Measurements from ENCODE around the gene FERMT1. TPM values are rescaled to one million over a fixed set of nuclear protein-coding genes. Genes with fewer than 3 reads are reported as not detected.

Gene FERMT1
- polyA plus RNA-seq, 1 experiment, result 2.8 TPM

DNA sequence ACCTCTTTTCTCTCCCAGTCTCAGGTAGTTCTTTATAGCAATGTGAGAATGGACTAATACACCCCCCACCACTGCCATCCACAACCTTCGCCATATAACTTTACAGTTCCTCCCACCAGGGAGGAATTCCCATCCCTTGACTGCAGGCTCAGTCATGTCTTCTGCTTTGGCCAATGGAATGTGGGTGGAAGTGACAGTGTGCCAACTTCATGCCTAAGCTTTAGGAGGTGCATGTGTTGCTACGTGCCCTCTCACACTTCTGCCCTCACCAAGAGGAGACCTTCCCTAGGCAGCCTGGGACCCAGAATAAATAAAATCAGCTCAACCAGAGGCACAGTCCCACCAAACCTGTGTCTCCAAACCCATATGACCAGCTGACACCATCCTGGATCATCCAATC lies 36.0 kb downstream of the FERMT1 start:
- ChIA-PET POLR2A (no interaction called here), CTCF (no interaction called here)
- no peak for TF ChIP-seq CTCF (IDR thresholded peaks at IDR 0.05; ENCODE audit: low read depth, low read length)

GRCh38 chr20:6083926-6084325 lies 38.9 kb downstream of the FERMT1 start:
- Histone ChIP-seq H3K27ac (ENCODE audit: low read depth, low read length) (no peak overlapping the region), H3K27me3 (ENCODE audit: control insufficient read depth, insufficient read depth, low read length) (peaks cover 2% of the 10 kb centered on the region), H3K9me3 (ENCODE audit: control insufficient read depth, insufficient read depth, low read length) (no peaks in the 10 kb centered on the region), H3K4me3 (ENCODE audit: low read depth, low read length) (no peak overlapping the region)
- TF ChIP-seq CTCF (IDR thresholded peaks at IDR 0.05; ENCODE audit: low read depth, low read length), result no peak
- ChIA-PET POLR2A (no interaction called here), CTCF (interaction anchor here (1.3 to 1.4 kb wide), 2 partner anchors 9 to 10 kb away, joined by 6 to 8 read pairs; no protein-coding TSS in a partner anchor)
- no peak for DNase-seq (ENCODE audit: low read depth, low spot score)

More for the DNA sequence above, 36.0 kb downstream of the FERMT1 start:
- no peak for DNase-seq (ENCODE audit: low read depth, low spot score)
- H3K4me3 ChIP-seq (ENCODE audit: low read depth, low read length), result no peak overlapping the region
- no peaks in the 10 kb centered on the region for H3K9me3 ChIP-seq (ENCODE audit: control insufficient read depth, insufficient read depth, low read length)
- H3K27ac ChIP-seq (ENCODE audit: low read depth, low read length), result no peak overlapping the region
- H3K27me3 ChIP-seq (ENCODE audit: control insufficient read depth, insufficient read depth, low read length), result no peaks in the 10 kb centered on the region

DNA sequence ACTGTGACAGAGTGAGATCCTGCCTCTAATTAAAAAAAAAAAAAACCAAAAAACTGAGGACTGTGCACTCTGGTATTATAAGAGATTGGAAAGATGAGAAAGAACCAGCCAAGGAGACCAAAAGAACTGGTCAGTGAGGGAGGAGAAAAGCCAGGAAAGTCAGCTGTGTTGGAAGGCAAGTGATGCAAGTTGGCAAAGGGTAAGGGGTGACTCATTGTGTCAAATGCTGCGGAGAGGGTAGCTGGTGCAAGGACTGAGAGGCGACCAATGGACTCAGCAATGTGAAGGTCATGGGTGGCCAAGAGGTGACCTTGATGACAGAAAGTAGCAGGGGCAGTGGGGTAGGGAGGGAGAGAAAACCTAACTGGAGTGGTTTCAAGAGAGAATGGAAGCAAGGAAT lies 41.6 kb downstream of the FERMT1 start:
- no peaks in the 10 kb centered on the region for H3K9me3 ChIP-seq (ENCODE audit: control insufficient read depth, insufficient read depth, low read length)
- peaks cover 2% of the 10 kb centered on the region for H3K27me3 ChIP-seq (ENCODE audit: control insufficient read depth, insufficient read depth, low read length)
- TF ChIP-seq CTCF (IDR thresholded peaks at IDR 0.05; ENCODE audit: low read depth, low read length), result no peak
- H3K27ac ChIP-seq (ENCODE audit: low read depth, low read length), result no peak overlapping the region
- DNase-seq (ENCODE audit: low read depth, low spot score), result no peak
- CTCF ChIA-PET, result no interaction called here
- POLR2A ChIA-PET, result no interaction called here
- no peak overlapping the region for H3K4me3 ChIP-seq (ENCODE audit: low read depth, low read length)

DNA sequence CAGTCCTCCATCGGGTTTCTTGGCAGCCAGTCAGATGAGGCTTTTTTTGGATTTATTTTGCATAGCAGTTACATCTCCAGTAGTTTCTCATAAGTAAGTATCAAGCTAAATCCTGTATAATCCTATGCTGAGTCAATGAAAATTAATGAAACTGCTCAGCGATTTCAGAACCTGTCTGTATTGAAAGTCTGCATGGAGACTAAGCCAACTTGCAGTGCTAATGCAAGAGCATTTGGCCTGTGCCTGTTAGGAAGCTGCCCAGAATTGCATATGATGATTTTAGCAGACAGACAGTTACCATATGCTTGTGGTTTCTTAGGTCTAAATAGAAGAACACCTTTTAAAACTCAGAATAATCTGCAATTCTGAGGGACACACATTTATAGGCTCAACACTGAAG lies 43.8 kb downstream of the FERMT1 start:
- peaks cover 5% of the 10 kb centered on the region for H3K27me3 ChIP-seq (ENCODE audit: control insufficient read depth, insufficient read depth, low read length)
- H3K9me3 ChIP-seq (ENCODE audit: control insufficient read depth, insufficient read depth, low read length), result no peaks in the 10 kb centered on the region
- no peak for TF ChIP-seq CTCF (IDR thresholded peaks at IDR 0.05; ENCODE audit: low read depth, low read length)
- no peak for DNase-seq (ENCODE audit: low read depth, low spot score)
- POLR2A ChIA-PET, result no interaction called here
- CTCF ChIA-PET, result interaction anchor here (0.7 to 6.4 kb wide), 5 partner anchors 17 to 550 kb away, joined by 3 to 75 read pairs (median 4); no protein-coding TSS in a partner anchor
- H3K4me3 ChIP-seq (ENCODE audit: low read depth, low read length), result no peak overlapping the region
- no peak overlapping the region for H3K27ac ChIP-seq (ENCODE audit: low read depth, low read length)

- no peak overlapping the region for H3K4me3 ChIP-seq (ENCODE audit: low read depth, low read length)
- no peak for DNase-seq (ENCODE audit: low read depth, low spot score)
- no peak overlapping the region for H3K27ac ChIP-seq (ENCODE audit: low read depth, low read length)
- no peak for TF ChIP-seq CTCF (IDR thresholded peaks at IDR 0.05; ENCODE audit: low read depth, low read length)
- ChIA-PET POLR2A (interaction anchor here (0.7 kb wide), 1 partner anchor 1596 kb away, joined by 5 read pairs; no protein-coding TSS in a partner anchor), CTCF (interaction anchor here (0.6 to 6.4 kb wide), 9 partner anchors 10 to 598 kb away, joined by 3 to 75 read pairs (median 5); no protein-coding TSS in a partner anchor)
- H3K27me3 ChIP-seq (ENCODE audit: control insufficient read depth, insufficient read depth, low read length), result peaks cover 4% of the 10 kb centered on the region
- H3K9me3 ChIP-seq (ENCODE audit: control insufficient read depth, insufficient read depth, low read length), result no peaks in the 10 kb centered on the region
Observed at GRCh38 chr20:6075428-6076219, 47.2 kb downstream of the FERMT1 start.
